WTC11 (cell line): ENCODE results near the gene SFI1. TPM values are rescaled to one million over a fixed set of nuclear protein-coding genes. Genes with fewer than 3 reads are reported as not detected.
A peak's percentile ranks its signal among the peaks of the same experiment; 100 is the strongest.
"Not testable (repeated sequence)": the region's sequence is repeated elsewhere in the genome, so short reads cannot be mapped to it uniquely, and the experiment has no call there.

Experiments used
- ATAC-seq: fragments of 200-7000 bp; cut with Tn5 transposase; 2 replicates; pipeline ENCODE4 v1.10.0; 2021; ENCODE audit warnings: mild to moderate bottlenecking, moderate library complexity
- CTCF ChIA-PET: fragments of 300-600 bp; sonication (Branson Sonifier 250); formaldehyde crosslinking; loops from one replicate; lab custom pipeline; 2021; ENCODE audit warnings: antibody characterized with exemption; lab: Charles Lee
- POLR2A ChIA-PET: fragments of 350-600 bp; sonication (Branson Sonifier 250); formaldehyde crosslinking; loops from one replicate; lab custom pipeline; 2021; ENCODE audit warnings: antibody characterized with exemption; lab: Charles Lee
- DNase-seq: peaks from one replicate; pipeline ENCODE4 v3.0.0; 2021; ENCODE audit warnings: low spot score
- H3K27ac Mint-ChIP-seq: 2 replicates; pipeline ENCODE4 v1.8.0; 2021; ENCODE audit warnings: mixed read lengths
- H3K27me3 Mint-ChIP-seq: 2 replicates; pipeline ENCODE4 v1.8.0; 2021; ENCODE audit warnings: low read depth, mild to moderate bottlenecking, moderate library complexity, mixed read lengths
- H3K36me3 Mint-ChIP-seq: 2 replicates; pipeline ENCODE4 v1.8.0; 2021; ENCODE audit warnings: mixed read lengths
- H3K4me1 Mint-ChIP-seq: 2 replicates; pipeline ENCODE4 v1.8.0; 2022; ENCODE audit warnings: mixed read lengths
- H3K4me3 Mint-ChIP-seq: 2 replicates; pipeline ENCODE4 v1.8.0; 2021; ENCODE audit warnings: mild to moderate bottlenecking, moderate library complexity, mixed read lengths
- H3K9me3 Mint-ChIP-seq: 2 replicates; pipeline ENCODE4 v1.8.0; 2021; ENCODE audit warnings: mixed read lengths
- EMX1 ChIP-seq: fragments of 250-450 bp; sonication (Bioruptor Pico); IDR thresholded peaks from 2 replicates; pipeline ENCODE4 v1.8.0; 2021; ENCODE audit warnings: mild to moderate bottlenecking
- ETV6 ChIP-seq: sonication (generic); formaldehyde crosslinking; IDR thresholded peaks from 2 replicates; pipeline ENCODE4 v1.8.1; 2022; ENCODE audit warnings: mild to moderate bottlenecking, missing genetic modification reagents
- KAT7 ChIP-seq: sonication (generic); formaldehyde crosslinking; IDR thresholded peaks from 2 replicates; pipeline ENCODE4 v1.8.1; 2023; ENCODE audit warnings: missing genetic modification reagents, mild to moderate bottlenecking, borderline replicate concordance
- NFYB ChIP-seq: sonication (generic); formaldehyde crosslinking; conservative IDR thresholded peaks from 2 replicates; pipeline ENCODE4 v1.8.0; 2022; ENCODE audit warnings: low read depth, missing genetic modification reagents
- OVOL2 ChIP-seq: fragments of 250-450 bp; sonication (Bioruptor Pico); IDR thresholded peaks from 2 replicates; pipeline ENCODE4 v1.9.0; 2021; ENCODE audit warnings: mild to moderate bottlenecking, borderline replicate concordance
- TEAD4 ChIP-seq: sonication (generic); formaldehyde crosslinking; IDR thresholded peaks from 2 replicates; pipeline ENCODE4 v1.8.0; 2022; ENCODE audit warnings: mild to moderate bottlenecking, missing genetic modification reagents
- total RNA-seq: library from RNA; stranded (reverse); gene quantifications from 3 replicates; pipeline ENCODE4 v1.2.3, GENCODE V29; 2021
- TF ChIP-seq, protein P1 (sequence below): sonication (generic); formaldehyde crosslinking; IDR thresholded peaks from 2 replicates; pipeline ENCODE4 v1.8.1; 2023; ENCODE audit warnings: mild to moderate bottlenecking, moderate library complexity, missing genetic modification reagents
- TF ChIP-seq, protein P2 (sequence below): sonication (generic); formaldehyde crosslinking; IDR thresholded peaks from 2 replicates; pipeline ENCODE4 v1.8.1; 2023; ENCODE audit warnings: mild to moderate bottlenecking, missing genetic modification reagents
- TF ChIP-seq, protein P3 (sequence below): sonication (generic); formaldehyde crosslinking; conservative IDR thresholded peaks from 2 replicates; pipeline ENCODE4 v1.8.1; 2023; ENCODE audit warnings: mild to moderate bottlenecking, low read depth, missing genetic modification reagents, moderate library complexity
- TF ChIP-seq, protein P4 (sequence below): sonication (generic); formaldehyde crosslinking; IDR thresholded peaks from 2 replicates; pipeline ENCODE4 v1.8.1; 2022; ENCODE audit warnings: missing genetic modification reagents, borderline replicate concordance
- TF ChIP-seq, protein P5 (sequence below): sonication (generic); formaldehyde crosslinking; IDR thresholded peaks from 2 replicates; pipeline ENCODE4 v1.8.0; 2022; ENCODE audit warnings: mild to moderate bottlenecking, missing genetic modification reagents

The SFI1 gene
- total RNA-seq, 1 experiment from 2014 or later: 43.6 TPM

DNA sequence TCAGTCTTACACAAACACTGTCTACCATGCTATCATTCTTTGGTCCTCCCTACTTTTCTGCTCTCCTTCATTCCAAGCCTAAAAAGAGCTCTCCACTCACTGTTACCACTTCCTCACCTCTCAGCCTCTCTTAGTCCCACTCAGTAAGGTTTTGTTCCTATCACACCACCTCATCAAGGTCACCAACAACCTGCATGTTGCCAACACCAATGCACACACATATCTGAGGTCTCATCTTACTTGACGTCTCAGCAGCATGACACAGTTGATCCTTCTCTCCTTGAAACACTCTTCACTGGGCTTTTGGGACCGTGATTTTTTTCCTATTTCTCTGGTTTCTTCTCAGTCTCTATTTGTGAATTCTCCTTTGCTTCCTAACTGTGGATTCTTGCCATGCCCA is 157.6 kb downstream of the SFI1 start (continued):
- TF ChIP-seq, protein P1, sequence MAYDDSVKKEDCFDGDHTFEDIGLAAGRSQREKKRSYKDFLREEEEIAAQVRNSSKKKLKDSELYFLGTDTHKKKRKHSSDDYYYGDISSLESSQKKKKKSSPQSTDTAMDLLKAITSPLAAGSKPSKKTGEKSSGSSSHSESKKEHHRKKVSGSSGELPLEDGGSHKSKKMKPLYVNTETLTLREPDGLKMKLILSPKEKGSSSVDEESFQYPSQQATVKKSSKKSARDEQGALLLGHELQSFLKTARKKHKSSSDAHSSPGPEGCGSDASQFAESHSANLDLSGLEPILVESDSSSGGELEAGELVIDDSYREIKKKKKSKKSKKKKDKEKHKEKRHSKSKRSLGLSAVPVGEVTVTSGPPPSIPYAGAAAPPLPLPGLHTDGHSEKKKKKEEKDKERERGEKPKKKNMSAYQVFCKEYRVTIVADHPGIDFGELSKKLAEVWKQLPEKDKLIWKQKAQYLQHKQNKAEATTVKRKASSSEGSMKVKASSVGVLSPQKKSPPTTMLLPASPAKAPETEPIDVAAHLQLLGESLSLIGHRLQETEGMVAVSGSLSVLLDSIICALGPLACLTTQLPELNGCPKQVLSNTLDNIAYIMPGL (CRISPR knock-in tag): no peak

DNA sequence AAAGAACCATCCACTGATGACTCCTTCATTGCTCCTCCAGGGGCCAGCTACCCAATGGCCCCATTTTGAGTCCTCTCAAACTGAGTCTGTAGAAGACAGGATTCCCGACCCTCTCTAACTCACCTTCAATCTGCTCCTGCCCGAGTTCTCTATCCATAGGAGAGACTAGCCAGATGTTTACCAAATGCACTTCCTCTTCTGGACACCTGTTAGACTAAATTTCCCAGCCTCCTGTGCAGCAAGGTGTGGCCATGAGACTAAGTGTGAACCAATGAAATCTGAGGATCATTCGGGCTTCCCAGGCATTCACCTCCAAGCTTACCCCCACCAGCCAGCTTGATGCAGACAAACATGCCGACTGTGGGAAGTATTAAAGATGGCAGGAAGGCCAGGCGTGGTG is 158.1 kb downstream of the SFI1 start:
- H3K27ac Mint-ChIP-seq: peak overlapping the region; percentile 75
- no peaks in the 10 kb centered on the region for H3K27me3 Mint-ChIP-seq
- CTCF ChIA-PET: interaction anchor here (2.0 to 2.5 kb wide), 2 partner anchors 11 to 316 kb away, joined by 6 read pairs; no protein-coding TSS in a partner anchor
- no peak overlapping the region for H3K4me3 Mint-ChIP-seq
- no peaks in the 10 kb centered on the region for H3K4me1 Mint-ChIP-seq
- ATAC-seq (no peak), DNase-seq (no peak)
- peaks cover 9% of the 10 kb centered on the region; the same call in 1 of the 2 replicates for H3K36me3 Mint-ChIP-seq
- TF ChIP-seq, protein P2, sequence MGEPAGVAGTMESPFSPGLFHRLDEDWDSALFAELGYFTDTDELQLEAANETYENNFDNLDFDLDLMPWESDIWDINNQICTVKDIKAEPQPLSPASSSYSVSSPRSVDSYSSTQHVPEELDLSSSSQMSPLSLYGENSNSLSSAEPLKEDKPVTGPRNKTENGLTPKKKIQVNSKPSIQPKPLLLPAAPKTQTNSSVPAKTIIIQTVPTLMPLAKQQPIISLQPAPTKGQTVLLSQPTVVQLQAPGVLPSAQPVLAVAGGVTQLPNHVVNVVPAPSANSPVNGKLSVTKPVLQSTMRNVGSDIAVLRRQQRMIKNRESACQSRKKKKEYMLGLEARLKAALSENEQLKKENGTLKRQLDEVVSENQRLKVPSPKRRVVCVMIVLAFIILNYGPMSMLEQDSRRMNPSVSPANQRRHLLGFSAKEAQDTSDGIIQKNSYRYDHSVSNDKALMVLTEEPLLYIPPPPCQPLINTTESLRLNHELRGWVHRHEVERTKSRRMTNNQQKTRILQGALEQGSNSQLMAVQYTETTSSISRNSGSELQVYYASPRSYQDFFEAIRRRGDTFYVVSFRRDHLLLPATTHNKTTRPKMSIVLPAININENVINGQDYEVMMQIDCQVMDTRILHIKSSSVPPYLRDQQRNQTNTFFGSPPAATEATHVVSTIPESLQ (CRISPR knock-in tag): no peak
- TF ChIP-seq, protein P1 (CRISPR knock-in tag): no peak
- TF ChIP-seq KAT7 (CRISPR knock-in tag) (no peak), TEAD4 (CRISPR knock-in tag) (no peak), OVOL2 (CRISPR knock-in tag) (no peak), ETV6 (CRISPR knock-in tag) (no peak), EMX1 (CRISPR knock-in tag) (no peak), NFYB (CRISPR knock-in tag) (no peak)
- TF ChIP-seq, protein P3, sequence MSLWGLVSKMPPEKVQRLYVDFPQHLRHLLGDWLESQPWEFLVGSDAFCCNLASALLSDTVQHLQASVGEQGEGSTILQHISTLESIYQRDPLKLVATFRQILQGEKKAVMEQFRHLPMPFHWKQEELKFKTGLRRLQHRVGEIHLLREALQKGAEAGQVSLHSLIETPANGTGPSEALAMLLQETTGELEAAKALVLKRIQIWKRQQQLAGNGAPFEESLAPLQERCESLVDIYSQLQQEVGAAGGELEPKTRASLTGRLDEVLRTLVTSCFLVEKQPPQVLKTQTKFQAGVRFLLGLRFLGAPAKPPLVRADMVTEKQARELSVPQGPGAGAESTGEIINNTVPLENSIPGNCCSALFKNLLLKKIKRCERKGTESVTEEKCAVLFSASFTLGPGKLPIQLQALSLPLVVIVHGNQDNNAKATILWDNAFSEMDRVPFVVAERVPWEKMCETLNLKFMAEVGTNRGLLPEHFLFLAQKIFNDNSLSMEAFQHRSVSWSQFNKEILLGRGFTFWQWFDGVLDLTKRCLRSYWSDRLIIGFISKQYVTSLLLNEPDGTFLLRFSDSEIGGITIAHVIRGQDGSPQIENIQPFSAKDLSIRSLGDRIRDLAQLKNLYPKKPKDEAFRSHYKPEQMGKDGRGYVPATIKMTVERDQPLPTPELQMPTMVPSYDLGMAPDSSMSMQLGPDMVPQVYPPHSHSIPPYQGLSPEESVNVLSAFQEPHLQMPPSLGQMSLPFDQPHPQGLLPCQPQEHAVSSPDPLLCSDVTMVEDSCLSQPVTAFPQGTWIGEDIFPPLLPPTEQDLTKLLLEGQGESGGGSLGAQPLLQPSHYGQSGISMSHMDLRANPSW: no peak
- TF ChIP-seq, protein P4, sequence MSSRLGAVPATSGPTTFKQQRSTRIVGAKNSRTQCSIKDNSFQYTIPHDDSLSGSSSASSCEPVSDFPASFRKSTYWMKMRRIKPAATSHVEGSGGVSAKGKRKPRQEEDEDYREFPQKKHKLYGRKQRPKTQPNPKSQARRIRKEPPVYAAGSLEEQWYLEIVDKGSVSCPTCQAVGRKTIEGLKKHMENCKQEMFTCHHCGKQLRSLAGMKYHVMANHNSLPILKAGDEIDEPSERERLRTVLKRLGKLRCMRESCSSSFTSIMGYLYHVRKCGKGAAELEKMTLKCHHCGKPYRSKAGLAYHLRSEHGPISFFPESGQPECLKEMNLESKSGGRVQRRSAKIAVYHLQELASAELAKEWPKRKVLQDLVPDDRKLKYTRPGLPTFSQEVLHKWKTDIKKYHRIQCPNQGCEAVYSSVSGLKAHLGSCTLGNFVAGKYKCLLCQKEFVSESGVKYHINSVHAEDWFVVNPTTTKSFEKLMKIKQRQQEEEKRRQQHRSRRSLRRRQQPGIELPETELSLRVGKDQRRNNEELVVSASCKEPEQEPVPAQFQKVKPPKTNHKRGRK (CRISPR knock-in tag): no peak
- POLR2A ChIA-PET: no interaction called here
- H3K9me3 Mint-ChIP-seq: no peaks in the 10 kb centered on the region

DNA sequence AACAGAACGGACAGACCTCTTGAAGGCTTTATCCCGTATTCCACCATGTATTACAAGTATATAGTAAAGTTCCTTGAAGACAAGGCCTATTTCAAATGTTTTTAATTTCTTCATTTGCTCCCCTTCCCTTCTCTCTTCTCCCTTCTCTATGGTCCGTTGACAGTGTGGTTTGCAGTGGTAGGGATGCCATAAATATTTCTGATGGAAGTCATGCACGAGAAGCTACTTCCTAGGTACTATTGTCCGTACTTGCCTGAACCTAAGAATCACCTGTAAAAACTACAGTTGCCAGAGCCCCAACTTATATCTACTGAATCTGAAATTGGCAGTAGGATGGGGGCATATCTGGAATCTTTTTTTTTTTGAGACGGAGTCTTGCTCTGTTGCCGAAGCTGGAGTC is 162.9 kb downstream of the SFI1 start:
- no peak for ATAC-seq
- peaks cover 12% of the 10 kb centered on the region for H3K4me1 Mint-ChIP-seq
- ChIA-PET POLR2A (no interaction called here), CTCF (no interaction called here)
- TF ChIP-seq, protein P5, sequence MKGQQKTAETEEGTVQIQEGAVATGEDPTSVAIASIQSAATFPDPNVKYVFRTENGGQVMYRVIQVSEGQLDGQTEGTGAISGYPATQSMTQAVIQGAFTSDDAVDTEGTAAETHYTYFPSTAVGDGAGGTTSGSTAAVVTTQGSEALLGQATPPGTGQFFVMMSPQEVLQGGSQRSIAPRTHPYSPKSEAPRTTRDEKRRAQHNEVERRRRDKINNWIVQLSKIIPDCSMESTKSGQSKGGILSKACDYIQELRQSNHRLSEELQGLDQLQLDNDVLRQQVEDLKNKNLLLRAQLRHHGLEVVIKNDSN (CRISPR knock-in tag): no peak
- DNase-seq: no peak
- H3K4me3 Mint-ChIP-seq: no peak overlapping the region
- H3K27ac Mint-ChIP-seq: no peak overlapping the region
- no peaks in the 10 kb centered on the region for H3K36me3 Mint-ChIP-seq
- no peaks in the 10 kb centered on the region for H3K9me3 Mint-ChIP-seq
- no peaks in the 10 kb centered on the region for H3K27me3 Mint-ChIP-seq

DNA sequence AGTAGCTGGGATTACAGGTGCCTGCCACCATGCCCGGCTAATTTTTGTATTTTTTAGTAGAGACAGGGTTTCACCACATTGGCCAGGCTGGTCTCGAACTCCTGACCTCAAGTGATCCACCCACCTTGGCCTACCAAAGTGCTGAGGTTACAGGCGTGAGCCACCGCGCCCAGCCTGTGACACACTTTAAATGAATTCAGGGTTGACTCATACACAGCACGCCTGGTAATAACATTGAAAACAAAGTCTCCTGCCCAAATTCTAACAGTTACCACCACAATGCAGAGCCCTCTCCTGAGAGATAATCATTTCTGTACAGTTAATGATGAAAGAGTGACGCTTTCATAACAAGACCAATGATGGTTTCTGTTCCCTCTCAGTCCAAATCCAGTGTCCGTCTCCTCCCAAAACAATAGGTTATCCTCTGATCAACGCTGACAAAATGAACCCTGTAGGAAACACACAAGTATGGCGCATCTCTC is 164.6 kb downstream of the SFI1 start:
- peak overlapping the region; percentile 99 for H3K27ac Mint-ChIP-seq
- CTCF ChIA-PET: interaction anchor here (0.6 to 3.1 kb wide), 6 partner anchors 11 to 457 kb away, joined by 3 to 46 read pairs (median 4); no protein-coding TSS in a partner anchor
- DNase-seq, H3K9me3 Mint-ChIP-seq, H3K27me3 Mint-ChIP-seq, H3K36me3 Mint-ChIP-seq, ATAC-seq: not testable (repeated sequence)
- H3K4me1 Mint-ChIP-seq: peaks cover 12% of the 10 kb centered on the region
- peak overlapping the region; percentile 99 for H3K4me3 Mint-ChIP-seq
- POLR2A ChIA-PET: interaction anchor here (0.6 to 2.3 kb wide), 3 partner anchors 55 to 1748 kb away, joined by 3 to 9 read pairs (median 3); no protein-coding TSS in a partner anchor
